Left ventricle myocardium superior (tissue), 1 donor: Measurements from ENCODE around the gene CDK15. TPM values are rescaled to one million over a fixed set of nuclear protein-coding genes. Genes with fewer than 3 reads are reported as not detected.

Experiments used
- ATAC-seq: fragments of 200-7000 bp; cut with Tn5 transposase; one replicate; pipeline ENCODE4 v1.9.1; 2020; ENCODE audit warnings: mild to moderate bottlenecking, moderate library complexity
- DNase-seq: peaks from one replicate; pipeline ENCODE4 v3.0.0-alpha.2; 2020
- intact Hi-C: fragments of 100-400 bp; cut with micrococcal nuclease; formaldehyde crosslinking; loops from one replicate; pipeline ENCODE4 v1.11.0; 2022
- total RNA-seq: library from RNA; stranded (reverse); fragmentation: NEBNext Ultra II Directional; extraction: Animal tissue kit (Norgen Biotek cat#: 25700); gene quantifications from one replicate; pipeline ENCODE4 v1.2.1, GENCODE V29; 2021
- donor health status: DM: no; HTN: yes; CAD: no; lungs with severe emphysema.

The CDK15 gene
- total RNA-seq, 1 donor from 2014 or later, result 0.30 TPM

GRCh38 chr2:201923436-201924328 lies 117.3 kb downstream of the CDK15 start:
- intact Hi-C loops, result no loop called here
- ATAC-seq (no peak), DNase-seq (no peak)

GRCh38 chr2:201924453-201924852 lies 118.1 kb downstream of the CDK15 start:
- ATAC-seq, result no peak
- no peak for DNase-seq
- intact Hi-C loops, result no loop called here

GRCh38 chr2:201925056-201925455 lies 118.7 kb downstream of the CDK15 start:
- ATAC-seq (no peak), DNase-seq (no peak)
- intact Hi-C loops, result no loop called here

GRCh38 chr2:201926067-201926466 lies 119.7 kb downstream of the CDK15 start:
- intact Hi-C loops, result no loop called here
- no peak for DNase-seq

GRCh38 chr2:201928363-201928762 lies 122.0 kb downstream of the CDK15 start:
- intact Hi-C loops, result no loop called here
- DNase-seq (no peak), ATAC-seq (no peak)

More at GRCh38 chr2:201926067-201926466, 119.7 kb downstream of the CDK15 start:
- ATAC-seq, result no peak

GRCh38 chr2:201929281-201930026 lies 123.1 kb downstream of the CDK15 start:
- intact Hi-C loops, result no loop called here
- DNase-seq (no peak), ATAC-seq (no peak)

GRCh38 chr2:201930043-201930442 lies 123.7 kb downstream of the CDK15 start:
- intact Hi-C loops, result no loop called here

GRCh38 chr2:201930831-201931230 lies 124.5 kb downstream of the CDK15 start:
- ATAC-seq, result no peak
- DNase-seq, result no peak
- intact Hi-C loops, result no loop called here

More at GRCh38 chr2:201930043-201930442, 123.7 kb downstream of the CDK15 start:
- ATAC-seq, result no peak
- DNase-seq, result no peak

- ATAC-seq (no peak), DNase-seq (no peak)
- intact Hi-C loops, result no loop called here
Measured at GRCh38 chr2:201931475-201931874, 125.1 kb downstream of the CDK15 start.

GRCh38 chr2:201931951-201932350 lies 125.6 kb downstream of the CDK15 start:
- ATAC-seq (no peak), DNase-seq (no peak)
- intact Hi-C loops, result no loop called here

- DNase-seq (no peak), ATAC-seq (peak; percentile 48)
- intact Hi-C loops, result no loop called here
Measured at GRCh38 chr2:201932511-201932910, 126.2 kb downstream of the CDK15 start.

GRCh38 chr2:201933792-201934237 lies 127.5 kb downstream of the CDK15 start:
- DNase-seq (peak; percentile 37), ATAC-seq (peak; percentile 57)
- intact Hi-C loops, result no loop called here

GRCh38 chr2:201936817-201937216 lies 130.5 kb downstream of the CDK15 start:
- no peak for DNase-seq
- intact Hi-C loops, result no loop called here
- no peak for ATAC-seq

- intact Hi-C loops, result no loop called here
- ATAC-seq (no peak), DNase-seq (no peak)
Measured at GRCh38 chr2:201937343-201937742, 131.0 kb downstream of the CDK15 start.

GRCh38 chr2:201938156-201938775 lies 131.9 kb downstream of the CDK15 start:
- DNase-seq (no peak), ATAC-seq (no peak)
- intact Hi-C loops, result no loop called here

- ATAC-seq (no peak), DNase-seq (no peak)
- intact Hi-C loops, result no loop called here
Measured at GRCh38 chr2:201938781-201939180, 132.4 kb downstream of the CDK15 start.

GRCh38 chr2:201939453-201939941 lies 133.2 kb downstream of the CDK15 start:
- ATAC-seq, result no peak
- intact Hi-C loops, result no loop called here

GRCh38 chr2:201942531-201942930 lies 136.2 kb downstream of the CDK15 start:
- intact Hi-C loops, result no loop called here
- ATAC-seq, result no peak
- DNase-seq, result no peak

More at GRCh38 chr2:201939453-201939941, 133.2 kb downstream of the CDK15 start:
- no peak for DNase-seq
